ENCODE results near the gene HORMAD2.

GRCh38 chr22:30204015-30204741 lies 123.9 kb downstream of the HORMAD2 start:
- TF ChIP-seq, protein P1, sequence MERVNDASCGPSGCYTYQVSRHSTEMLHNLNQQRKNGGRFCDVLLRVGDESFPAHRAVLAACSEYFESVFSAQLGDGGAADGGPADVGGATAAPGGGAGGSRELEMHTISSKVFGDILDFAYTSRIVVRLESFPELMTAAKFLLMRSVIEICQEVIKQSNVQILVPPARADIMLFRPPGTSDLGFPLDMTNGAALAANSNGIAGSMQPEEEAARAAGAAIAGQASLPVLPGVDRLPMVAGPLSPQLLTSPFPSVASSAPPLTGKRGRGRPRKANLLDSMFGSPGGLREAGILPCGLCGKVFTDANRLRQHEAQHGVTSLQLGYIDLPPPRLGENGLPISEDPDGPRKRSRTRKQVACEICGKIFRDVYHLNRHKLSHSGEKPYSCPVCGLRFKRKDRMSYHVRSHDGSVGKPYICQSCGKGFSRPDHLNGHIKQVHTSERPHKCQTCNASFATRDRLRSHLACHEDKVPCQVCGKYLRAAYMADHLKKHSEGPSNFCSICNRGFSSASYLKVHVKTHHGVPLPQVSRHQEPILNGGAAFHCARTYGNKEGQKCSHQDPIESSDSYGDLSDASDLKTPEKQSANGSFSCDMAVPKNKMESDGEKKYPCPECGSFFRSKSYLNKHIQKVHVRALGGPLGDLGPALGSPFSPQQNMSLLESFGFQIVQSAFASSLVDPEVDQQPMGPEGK (CRISPR knock-in tag; IDR thresholded peaks at IDR 0.05; ENCODE audit: borderline replicate concordance), result no peak
- TF ChIP-seq PPARA (CRISPR knock-in tag; IDR thresholded peaks at IDR 0.05; ENCODE audit: borderline replicate concordance), result no peak
- no peak for TF ChIP-seq ZFP3 (CRISPR knock-in tag; IDR thresholded peaks at IDR 0.05)
